ENCODE measurements around the gene UNC13D. TPM values are rescaled to one million over a fixed set of nuclear protein-coding genes. Genes with fewer than 3 reads are reported as not detected.

The UNC13D gene
- total RNA-seq, 3 donors from 2014 or later, result 18.4 to 40.2 (median 23.0) TPM

GRCh38 chr17:75846692-75847613, 2.7 kb upstream of the UNC13D start:
- Histone ChIP-seq H3K4me3 (no peak overlapping the region), H3K4me1 (ENCODE audit: low read depth) (peaks cover 31% of the 10 kb centered on the region), H3K9me3 (no peaks in the 10 kb centered on the region), H3K36me3 (ENCODE audit: low read depth) (peaks cover 2% of the 10 kb centered on the region)
- DNase-seq (peak in 1 of 3 donors; percentile 57), ATAC-seq (no peak)
- no peak for TF ChIP-seq CTCF (IDR thresholded peaks at IDR 0.05)
- intact Hi-C loops (cut with DNase I, micrococcal nuclease), result no loop called here

DNA sequence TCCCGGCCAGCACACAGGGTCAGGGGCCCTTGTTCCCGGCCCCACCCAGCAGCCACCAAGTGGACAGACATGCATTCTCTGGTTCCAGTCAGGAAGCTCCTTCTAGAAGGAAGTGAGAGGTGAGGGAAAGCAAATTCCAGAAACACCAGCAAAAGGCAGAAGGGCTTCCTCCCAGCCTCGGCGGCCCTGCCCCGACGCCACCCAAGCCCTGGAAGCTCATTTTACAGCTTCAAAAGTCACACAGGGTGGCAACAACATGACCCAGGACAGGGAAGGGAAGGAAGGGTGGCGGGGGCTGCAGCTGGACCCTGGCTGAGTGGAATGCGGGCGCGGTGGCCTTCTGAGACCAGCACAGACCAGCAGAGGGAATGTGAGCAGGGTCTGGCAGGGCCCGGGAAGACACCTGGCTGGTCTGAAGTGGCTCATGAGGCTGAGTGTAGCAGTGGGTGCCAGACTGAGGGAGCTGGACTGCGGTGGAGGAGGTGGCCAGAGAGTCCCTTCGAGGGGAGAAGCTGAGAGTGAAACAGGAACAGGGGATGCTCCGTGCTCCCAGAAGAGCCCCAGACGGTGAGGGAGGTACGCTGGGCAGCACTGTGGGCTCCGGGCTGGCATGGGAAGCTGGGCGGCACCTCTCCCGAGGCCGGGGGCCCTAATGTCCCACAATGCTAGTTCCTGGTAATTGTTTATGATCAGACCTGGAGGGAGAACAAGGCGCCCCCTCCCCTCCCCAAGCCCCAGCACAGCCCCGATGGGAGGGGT, 1.9 kb upstream of the UNC13D start:
- H3K4me1 ChIP-seq (ENCODE audit: low read depth), result peaks cover 31% of the 10 kb centered on the region
- ATAC-seq (peak; percentile 34), DNase-seq (peak in 2 of 3 donors; percentile 64 to 69)
- H3K9me3 ChIP-seq, result no peaks in the 10 kb centered on the region
- H3K4me3 ChIP-seq, result no peak overlapping the region
- H3K36me3 ChIP-seq (ENCODE audit: low read depth), result peaks cover 2% of the 10 kb centered on the region
- intact Hi-C loops (cut with DNase I, micrococcal nuclease), result no loop called here
- TF ChIP-seq CTCF (IDR thresholded peaks at IDR 0.05), result no peak

GRCh38 chr17:75845058-75845711, 981 bp upstream of the UNC13D start:
- ATAC-seq (peak; percentile 81), DNase-seq (peak; percentile 86 to 93 (median 90))
- Histone ChIP-seq H3K4me3 (no peak overlapping the region), H3K9me3 (no peaks in the 10 kb centered on the region), H3K4me1 (ENCODE audit: low read depth) (peaks cover 31% of the 10 kb centered on the region), H3K36me3 (ENCODE audit: low read depth) (peaks cover 2% of the 10 kb centered on the region)
- TF ChIP-seq CTCF (IDR thresholded peaks at IDR 0.05), result peak; percentile 89
- intact Hi-C loops (cut with DNase I, micrococcal nuclease), result no loop called here

- Histone ChIP-seq H3K4me1 (ENCODE audit: low read depth) (peaks cover 31% of the 10 kb centered on the region), H3K9me3 (no peaks in the 10 kb centered on the region), H3K4me3 (no peak overlapping the region), H3K36me3 (ENCODE audit: low read depth) (peaks cover 2% of the 10 kb centered on the region)
- intact Hi-C loops (cut with DNase I, micrococcal nuclease), result no loop called here
- ATAC-seq, result peak; percentile 76
- TF ChIP-seq CTCF (IDR thresholded peaks at IDR 0.05), result no peak
- peak; percentile 73 to 88 (median 84) for DNase-seq
Observed at GRCh38 chr17:75844530-75845057, 390 bp upstream of the UNC13D start.

GRCh38 chr17:75842963-75843576, 1.1 kb downstream of the UNC13D start:
- ATAC-seq, result no peak
- Histone ChIP-seq H3K9me3 (no peaks in the 10 kb centered on the region), H3K36me3 (ENCODE audit: low read depth) (peaks cover 2% of the 10 kb centered on the region), H3K4me1 (ENCODE audit: low read depth) (peaks cover 31% of the 10 kb centered on the region), H3K4me3 (peak overlapping the region; percentile 6)
- no peak for DNase-seq
- no peak for TF ChIP-seq CTCF (IDR thresholded peaks at IDR 0.05)
- intact Hi-C loops (cut with DNase I, micrococcal nuclease), result no loop called here

Data from mucosa of descending colon (tissue), 3 donors.